Purkinje cell (primary cell): Measurements from ENCODE around the gene PNMA6F. TPM values are rescaled to one million over a fixed set of nuclear protein-coding genes. Genes with fewer than 3 reads are reported as not detected.

Experiments
- polyA plus RNA-seq: library from polyadenylated mRNA; unstranded; fragments of >200 nt; fragmentation: Nextera tagmentation; gene quantifications from 2 replicates; pipeline ENCODE4 v1.2.1, GENCODE V29; 2014

PNMA6F gene
- polyA plus RNA-seq: not detected in 2 replicates

DNA sequence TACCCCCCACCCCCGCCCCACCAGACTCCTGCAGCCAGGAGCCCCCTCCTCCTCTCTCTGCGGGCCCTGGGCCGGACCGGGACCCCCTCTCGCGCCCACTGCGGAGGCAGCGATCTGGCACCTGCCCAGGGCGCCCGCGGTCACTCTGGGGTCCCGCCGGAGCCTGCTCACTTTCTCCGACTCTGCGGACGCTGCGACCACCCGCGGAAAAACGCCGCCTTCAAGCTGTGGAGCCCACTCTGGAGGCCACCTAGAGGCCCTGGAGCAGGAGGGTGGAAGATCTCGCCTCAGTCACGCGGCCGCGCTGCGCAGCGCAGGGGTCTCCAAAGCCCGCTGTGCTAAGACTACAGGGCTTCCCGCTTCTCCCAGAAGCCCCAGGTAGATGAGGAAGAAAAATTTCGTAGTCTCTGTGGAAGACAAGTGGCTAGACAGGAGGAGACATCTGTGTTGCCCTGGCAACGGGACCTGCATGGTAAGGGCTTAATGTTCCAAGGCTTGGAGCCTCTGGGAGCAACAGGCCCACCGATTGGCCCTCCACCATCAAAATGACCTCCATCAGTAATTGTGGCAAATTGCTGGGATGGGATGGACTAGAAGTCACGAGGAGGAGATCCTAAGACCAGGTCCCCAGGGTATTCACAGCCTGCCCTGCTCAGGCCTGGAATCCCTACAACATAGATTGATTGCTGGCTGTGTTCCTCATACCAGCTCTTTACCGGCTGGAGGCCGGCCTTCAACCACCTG is at the start of gene PNMA6F:
Gene PNMA6F, minus strand, starts transcription at position 387 of the 744 bp plus-strand sequence. CDS start 1,093 bp downstream, outside the sequence.

DNA sequence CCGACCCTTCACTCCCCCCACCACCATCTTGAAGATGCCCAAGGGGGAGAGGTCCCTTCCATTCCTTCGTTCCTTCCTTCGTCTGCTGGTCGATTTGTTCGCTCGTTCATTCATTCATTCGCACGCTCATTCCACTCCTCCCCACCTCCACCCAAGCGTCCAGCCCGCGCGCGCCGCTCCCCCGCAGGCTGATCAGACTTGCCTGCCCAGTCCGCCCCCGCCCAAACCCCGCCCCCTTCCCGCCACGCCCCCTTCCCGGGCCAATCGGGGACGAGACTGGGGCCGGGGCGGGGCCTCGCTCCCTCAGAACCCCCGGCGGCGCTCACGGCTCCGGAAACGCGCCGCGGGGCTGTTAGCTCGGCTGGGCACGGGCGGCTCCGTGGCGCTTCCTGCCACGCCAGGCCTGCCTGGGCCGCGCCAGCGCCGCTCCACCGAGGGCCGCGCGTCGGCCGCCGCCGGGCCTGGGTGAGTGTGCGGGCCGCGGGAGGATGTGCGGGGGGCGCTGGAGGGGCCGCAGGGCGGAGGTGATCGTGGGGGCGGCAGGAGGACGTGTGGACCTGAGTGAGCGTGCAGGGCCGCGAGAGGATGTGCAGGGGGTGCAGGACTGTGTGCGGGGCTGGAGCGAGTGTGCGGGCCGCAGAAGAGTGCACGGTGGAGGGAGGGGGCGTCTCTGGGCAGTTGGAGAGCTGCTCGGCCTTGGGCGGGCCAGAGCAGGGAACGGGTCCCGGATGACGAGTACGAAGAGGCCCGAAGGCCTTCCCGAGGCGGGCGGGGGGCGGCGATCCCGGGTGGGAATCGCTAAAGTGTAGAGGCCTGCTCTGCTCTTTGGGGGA is 12.5 kb upstream of the PNMA6F start, which contains the start of gene ZNF275:
Gene ZNF275, plus strand, starts transcription at position 333 of the 833 bp plus-strand sequence. CDS start 2,527 bp downstream, outside the sequence.

Other genes with a start within 250 kb of the PNMA6F start
- 8.3 and 14.3 TPM in 2 replicates for gene PNMA6A, start 249.3 kb downstream of the PNMA6F start, polyA plus RNA-seq
- gene MAGEA1, start 142.5 kb downstream of the PNMA6F start, polyA plus RNA-seq: not detected in 2 replicates
- gene ZNF275, start 12.4 kb upstream of the PNMA6F start, polyA plus RNA-seq: 2.5 and 5.3 TPM in 2 replicates
- not detected in 2 replicates for gene PNMA6E, start 79.6 kb upstream of the PNMA6F start, polyA plus RNA-seq
- 0.17 and 0.60 TPM in 2 replicates for gene ZFP92, start 89.7 kb upstream of the PNMA6F start, polyA plus RNA-seq
- gene TREX2, start 124.3 kb upstream of the PNMA6F start, polyA plus RNA-seq: not detected in 2 replicates
- 11.2 and 11.4 TPM in 2 replicates for gene HAUS7, start 148.8 kb upstream of the PNMA6F start, polyA plus RNA-seq
- 0.10 TPM in 1 of 2 replicates, not detected in the other for gene BGN, start 173.2 kb upstream of the PNMA6F start, polyA plus RNA-seq
- gene ATP2B3, start 195.9 kb upstream of the PNMA6F start, polyA plus RNA-seq: 12.9 and 14.6 TPM in 2 replicates